Endothelial cell of umbilical vein (primary cell): Measurements from ENCODE around the gene PIGO. TPM values are rescaled to one million over a fixed set of nuclear protein-coding genes. Genes with fewer than 3 reads are reported as not detected.

Experiments
- BruUV-seq: library from RNA; stranded (reverse); fragments of 400-500 nt; replicated peaks from 2 replicates; lab custom pipeline; 2021; lab: Mats Ljungman, UMichigan
- CTCF ChIA-PET: fragments of 300-600, 350-600 bp; sonication (Branson Sonifier 250); formaldehyde crosslinking; loops from one replicate; lab custom pipeline; 2021; ENCODE audit warnings: antibody characterized with exemption, inconsistent platforms; lab: Charles Lee
- POLR2A ChIA-PET: fragments of 300-600, 350-600 bp; sonication (Branson Sonifier 250); formaldehyde crosslinking; loops from one replicate; lab custom pipeline; 2021; ENCODE audit warnings: antibody characterized with exemption, inconsistent platforms; lab: Charles Lee
- DNase-seq: peaks from one replicate; pipeline ENCODE4 v3.0.0-alpha.2; 2011; ENCODE audit warnings: low read depth, low spot score
- FAIRE-seq: peaks from 2 replicates; lab custom pipeline; 2011; peaks lifted over from hg19 to GRCh38; lab: Jason Lieb, UNC
- H2AFZ ChIP-seq: 2 replicates; pipeline ENCODE4 v1.6.0; 2012; ENCODE audit warnings: low read depth, low read length, control low read depth, inconsistent platforms
- H3K27ac ChIP-seq: 2 replicates; pipeline ENCODE4 v1.5.1; 2011; ENCODE audit warnings: low read depth, mild to moderate bottlenecking, control low read depth, low read length, moderate library complexity; ENCODE audit not compliant: insufficient read depth
- H3K27me3 ChIP-seq, 2 experiments: 2 replicates each; pipeline versions ENCODE4 v1.6.0 to v1.6.1; 2011; ENCODE audit warnings: low read length in 2 of 2, mixed read lengths in 1 of 2; ENCODE audit not compliant: control insufficient read depth in 2 of 2, insufficient read depth in 2 of 2
- H3K36me3 ChIP-seq, 2 experiments: 2 replicates in 1 of 2; 3 replicates in 1 of 2; pipeline ENCODE4 v1.5.1; 2011; ENCODE audit warnings: low read length in 2 of 2, mild to moderate bottlenecking in 1 of 2, moderate library complexity in 1 of 2; ENCODE audit not compliant: control insufficient read depth in 2 of 2, insufficient read depth in 2 of 2; ENCODE audit errors: extremely low read depth in 1 of 2
- H3K4me1 ChIP-seq: 3 replicates; pipeline ENCODE4 v1.5.1; 2011; ENCODE audit warnings: mild to moderate bottlenecking, low read length; ENCODE audit not compliant: control insufficient read depth, insufficient read depth; ENCODE audit errors: extremely low read depth
- H3K4me2 ChIP-seq: 2 replicates; pipeline ENCODE4 v1.6.1; 2011; ENCODE audit warnings: low read length, control low read depth, mixed read lengths; ENCODE audit not compliant: insufficient read depth
- H3K4me3 ChIP-seq, 3 experiments: fragments of 200-600 bp in 1 of 3; sonication (generic), shearing (Covaris generic) in 1 of 3; replicated peaks in 1 of 3; 2 replicates each; pipeline ENCODE4 v1.5.1; 2011 to 2016; ENCODE audit warnings: control low read depth in 3 of 3, low read length in 3 of 3, mild to moderate bottlenecking in 2 of 3, inconsistent platforms in 1 of 3, low read depth in 1 of 3, moderate library complexity in 1 of 3; ENCODE audit not compliant: insufficient read depth in 1 of 3
- H3K79me2 ChIP-seq: 2 replicates; pipeline ENCODE4 v1.6.0; 2012; ENCODE audit warnings: low read length, inconsistent platforms; ENCODE audit not compliant: control insufficient read depth, insufficient read depth
- H3K9ac ChIP-seq: replicated peaks from 2 replicates; pipeline ENCODE3; 2011; ENCODE audit warnings: low read length, control low read depth; ENCODE audit not compliant: insufficient read depth; ENCODE audit errors: extremely low read depth
- H3K9me1 ChIP-seq: replicated peaks from 3 replicates; pipeline ENCODE4 v1.6.0; 2011; ENCODE audit warnings: mild to moderate bottlenecking, low read length; ENCODE audit not compliant: control insufficient read depth, insufficient read depth; ENCODE audit errors: extremely low read depth
- H3K9me3 ChIP-seq: replicated peaks from 2 replicates; pipeline ENCODE4 v1.5.1; 2012; ENCODE audit warnings: low read length, inconsistent platforms; ENCODE audit not compliant: control insufficient read depth, insufficient read depth
- H4K20me1 ChIP-seq: replicated peaks from 2 replicates; pipeline ENCODE3; 2011; ENCODE audit warnings: mild to moderate bottlenecking, low read length; ENCODE audit not compliant: control insufficient read depth, insufficient read depth; ENCODE audit errors: extremely low read depth
- EZH2 ChIP-seq: IDR thresholded peaks from 2 replicates; pipeline ENCODE4 v1.6.1; 2012; ENCODE audit warnings: borderline replicate concordance, low read depth, mild to moderate bottlenecking, moderate library complexity, low read length, inconsistent platforms; ENCODE audit not compliant: severe bottlenecking
- GATA2 ChIP-seq: IDR thresholded peaks from 2 replicates; pipeline ENCODE4 v1.7.0; 2011; ENCODE audit warnings: low read depth, mild to moderate bottlenecking, moderate library complexity, mixed read lengths, low read length; ENCODE audit not compliant: insufficient read length, insufficient read depth
- JUN ChIP-seq: IDR thresholded peaks from 2 replicates; pipeline ENCODE4 v1.6.1; 2011; ENCODE audit warnings: borderline replicate concordance, low read depth; ENCODE audit not compliant: insufficient read length, insufficient read depth
- MYC ChIP-seq: IDR thresholded peaks from one replicate; pipeline ENCODE4 v1.6.1; 2011; ENCODE audit warnings: mild to moderate bottlenecking, low read depth, low read length
- POLR2A ChIP-seq: IDR thresholded peaks from 2 replicates; pipeline ENCODE4 v1.6.1; 2012; ENCODE audit warnings: low read depth, mild to moderate bottlenecking, control low read depth, low read length
- dilution Hi-C: fragments of 300-500 bp; cut with MboI; formaldehyde crosslinking; loops from one replicate; pipeline ENCODE4 v1.15.0; 2019; ENCODE audit warnings: low sequenced_read_pairs; ENCODE audit not compliant: extremely low pct_ligation_motif_present
- intact Hi-C: fragments of 100-400 bp; cut with micrococcal nuclease; formaldehyde crosslinking; loops from one replicate; pipeline ENCODE4 v1.10.0; 2022
- polyA plus RNA-seq, 4 experiments: library from polyadenylated mRNA; depleted of rRNA in 3 of 4; stranded (reverse) in 3 of 4; unstranded in 1 of 4; fragments of >200 nt; gene quantifications; 2 replicates each; pipeline versions ENCODE4 v1.2.1 to v1.2.3, GENCODE V29; 2011 to 2012; ENCODE audit warnings: missing spikeins in 1 of 4
- total RNA-seq: library from RNA; stranded (reverse); gene quantifications from 2 replicates; pipeline ENCODE4 v1.2.3, GENCODE V29; 2021
- TF ChIP-seq, protein P1 (sequence below), 2 donors: IDR thresholded peaks; 1 replicate in 1 of 2; 2 replicates in 1 of 2; pipeline ENCODE4 v1.5.1; 2011; ENCODE audit warnings: low read length in 2 of 2, mild to moderate bottlenecking in 2 of 2, moderate library complexity in 2 of 2, control low read depth in 1 of 2, inconsistent platforms in 1 of 2, low read depth in 1 of 2; ENCODE audit not compliant: insufficient read depth in 1 of 2; ENCODE audit errors: extremely low read depth in 1 of 2
- TF ChIP-seq, protein P2 (sequence below): IDR thresholded peaks from 2 replicates; pipeline ENCODE4 v1.6.1; 2011; ENCODE audit not compliant: insufficient read depth, insufficient read length

The PIGO gene
- total and polyA plus RNA-seq, 2 donors (not counting 3 experiments of a cell fraction or from before 2014, with no cell fraction given): 23.5 to 27.3 TPM

DNA sequence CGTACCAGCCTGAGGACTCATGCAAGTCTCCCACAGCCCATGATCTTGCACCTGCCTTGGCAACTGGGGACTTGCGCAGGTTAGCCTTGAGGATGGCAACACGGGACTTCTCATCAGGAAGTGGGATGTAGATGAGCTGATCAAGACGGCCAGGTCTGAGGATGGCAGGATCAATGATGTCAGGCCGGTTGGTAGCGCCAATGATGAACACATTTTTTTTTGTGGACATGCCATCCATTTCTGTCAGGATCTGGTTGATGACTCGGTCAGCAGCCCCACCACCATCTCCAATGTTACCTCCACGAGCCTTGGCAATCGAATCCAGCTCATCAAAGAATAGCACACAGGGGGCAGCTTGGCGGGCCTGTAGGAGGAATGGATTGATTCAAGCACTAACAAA is 37.0 kb downstream of the PIGO start:
- Histone ChIP-seq H4K20me1 (no peaks in the 10 kb centered on the region), H3K9ac (no peak overlapping the region), H3K4me1 (no peaks in the 10 kb centered on the region), H3K27ac (no peak overlapping the region), H3K9me3 (no peaks in the 10 kb centered on the region), H3K79me2 (peaks cover 19% of the 10 kb centered on the region), H3K36me3 (peaks cover 68 to 77% of the 10 kb centered on the region in 2 experiments), H2AFZ (no peak overlapping the region), H3K27me3 (no peaks in the 10 kb centered on the region), H3K4me2 (no peak overlapping the region), H3K9me1 (no peaks in the 10 kb centered on the region), H3K4me3 (no peak overlapping the region)
- BruUV-seq: TSS peak; percentile 6
- dilution Hi-C loops (no loop called here), intact Hi-C loops (no loop called here)
- FAIRE-seq (no peak), DNase-seq (no peak)
- ChIA-PET CTCF (interaction anchor here (0.6 to 1.4 kb wide), 2 partner anchors 13 to 160 kb away, joined by 3 to 4 read pairs; partner anchors contain the start of gene VCP), POLR2A (interaction anchor here (1.4 kb wide), 1 partner anchor 13 kb away, joined by 5 read pairs; the partner anchor contains the start of gene VCP)
- TF ChIP-seq, protein P1, sequence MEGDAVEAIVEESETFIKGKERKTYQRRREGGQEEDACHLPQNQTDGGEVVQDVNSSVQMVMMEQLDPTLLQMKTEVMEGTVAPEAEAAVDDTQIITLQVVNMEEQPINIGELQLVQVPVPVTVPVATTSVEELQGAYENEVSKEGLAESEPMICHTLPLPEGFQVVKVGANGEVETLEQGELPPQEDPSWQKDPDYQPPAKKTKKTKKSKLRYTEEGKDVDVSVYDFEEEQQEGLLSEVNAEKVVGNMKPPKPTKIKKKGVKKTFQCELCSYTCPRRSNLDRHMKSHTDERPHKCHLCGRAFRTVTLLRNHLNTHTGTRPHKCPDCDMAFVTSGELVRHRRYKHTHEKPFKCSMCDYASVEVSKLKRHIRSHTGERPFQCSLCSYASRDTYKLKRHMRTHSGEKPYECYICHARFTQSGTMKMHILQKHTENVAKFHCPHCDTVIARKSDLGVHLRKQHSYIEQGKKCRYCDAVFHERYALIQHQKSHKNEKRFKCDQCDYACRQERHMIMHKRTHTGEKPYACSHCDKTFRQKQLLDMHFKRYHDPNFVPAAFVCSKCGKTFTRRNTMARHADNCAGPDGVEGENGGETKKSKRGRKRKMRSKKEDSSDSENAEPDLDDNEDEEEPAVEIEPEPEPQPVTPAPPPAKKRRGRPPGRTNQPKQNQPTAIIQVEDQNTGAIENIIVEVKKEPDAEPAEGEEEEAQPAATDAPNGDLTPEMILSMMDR (IDR thresholded peaks at IDR 0.05; ENCODE audit: extremely low read depth in 1 of 2, insufficient read depth in 1 of 2, low read depth in 1 of 2, low read length in 2 of 2): no peak
- TF ChIP-seq, protein P2, sequence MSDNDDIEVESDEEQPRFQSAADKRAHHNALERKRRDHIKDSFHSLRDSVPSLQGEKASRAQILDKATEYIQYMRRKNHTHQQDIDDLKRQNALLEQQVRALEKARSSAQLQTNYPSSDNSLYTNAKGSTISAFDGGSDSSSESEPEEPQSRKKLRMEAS: no peak
- TF ChIP-seq POLR2A (no peak), MYC (no peak), JUN (no peak), EZH2 (no peak), GATA2 (no peak)
